GM23338 (cell line): ENCODE results near the gene NTM.

Experiments
- CREB1 ChIP-seq: fragments of 250-450 bp; sonication (Bioruptor Pico); IDR thresholded peaks from 2 replicates; pipeline ENCODE4 v1.5.0; 2020; ENCODE audit warnings: low read depth, mild to moderate bottlenecking, moderate library complexity
- EZH2 ChIP-seq: fragments of 200-600 bp; sonication (generic); IDR thresholded peaks from one replicate; pipeline ENCODE4 v1.8.0; 2017; ENCODE audit warnings: antibody characterized with exemption, mild to moderate bottlenecking, low read depth; ENCODE audit not compliant: unreplicated experiment
- EZH2phosphoT487 ChIP-seq: fragments of 200-600 bp; sonication (generic); IDR thresholded peaks from one replicate; pipeline ENCODE4 v1.8.1; 2018; ENCODE audit warnings: antibody characterized with exemption; ENCODE audit not compliant: unreplicated experiment
- JUNB ChIP-seq: IDR thresholded peaks from one replicate; pipeline ENCODE4 v1.6.1; 2016; ENCODE audit warnings: antibody characterized with exemption; ENCODE audit not compliant: unreplicated experiment
- POLR2AphosphoS5 ChIP-seq: IDR thresholded peaks from 2 replicates; pipeline ENCODE4 v1.6.1; 2016; ENCODE audit warnings: antibody characterized with exemption, low read depth
- REST ChIP-seq: IDR thresholded peaks from one replicate; pipeline ENCODE4 v1.6.1; 2018; ENCODE audit warnings: antibody characterized with exemption; ENCODE audit not compliant: unreplicated experiment
- STAT1 ChIP-seq: IDR thresholded peaks from one replicate; pipeline ENCODE4 v1.6.1; 2016; ENCODE audit warnings: antibody characterized with exemption; ENCODE audit not compliant: unreplicated experiment
- ZNF114 ChIP-seq: fragments of 250-450 bp; sonication (Bioruptor Pico); IDR thresholded peaks from 2 replicates; pipeline ENCODE4 v1.5.0; 2020; ENCODE audit warnings: mild to moderate bottlenecking, moderate library complexity
- ZNF331 ChIP-seq: fragments of 250-450 bp; sonication (Bioruptor Pico); IDR thresholded peaks from 2 replicates; pipeline ENCODE4 v1.5.0; 2020; ENCODE audit warnings: low read depth, mild to moderate bottlenecking, moderate library complexity
- TF ChIP-seq, protein P1 (sequence below), 2 experiments: fragments of 200-600 bp in 1 of 2; sonication (generic) in 1 of 2; conservative IDR thresholded peaks; 2 replicates each; pipeline versions ENCODE4 v1.5.1 to v1.6.1; 2016 to 2017; ENCODE audit warnings: antibody characterized with exemption in 2 of 2, low read depth in 2 of 2, mild to moderate bottlenecking in 2 of 2, moderate library complexity in 1 of 2
- TF ChIP-seq, protein P2 (sequence below): IDR thresholded peaks from 2 replicates; pipeline ENCODE4 v1.6.1; 2016; ENCODE audit warnings: antibody characterized with exemption

DNA sequence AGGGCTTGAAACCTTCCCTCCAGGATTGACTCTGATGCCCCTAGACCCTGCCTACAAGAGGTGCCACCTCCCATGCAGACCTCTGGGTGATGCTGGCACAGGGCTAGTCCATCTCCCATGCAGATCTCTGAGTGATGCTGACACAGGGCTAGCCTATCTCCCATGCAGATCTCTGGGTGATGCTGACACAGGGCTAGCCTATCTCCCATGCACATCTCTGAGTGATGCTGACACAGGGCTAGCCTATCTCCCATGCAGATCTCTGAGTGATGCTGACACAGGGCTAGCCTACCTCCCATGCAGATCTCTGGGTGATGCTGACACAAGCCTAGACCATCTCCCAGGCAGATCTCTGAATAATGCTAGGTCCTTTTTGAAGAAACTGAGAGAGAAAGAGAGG is 321.7 kb downstream of the NTM start:
- TF ChIP-seq, protein P1, sequence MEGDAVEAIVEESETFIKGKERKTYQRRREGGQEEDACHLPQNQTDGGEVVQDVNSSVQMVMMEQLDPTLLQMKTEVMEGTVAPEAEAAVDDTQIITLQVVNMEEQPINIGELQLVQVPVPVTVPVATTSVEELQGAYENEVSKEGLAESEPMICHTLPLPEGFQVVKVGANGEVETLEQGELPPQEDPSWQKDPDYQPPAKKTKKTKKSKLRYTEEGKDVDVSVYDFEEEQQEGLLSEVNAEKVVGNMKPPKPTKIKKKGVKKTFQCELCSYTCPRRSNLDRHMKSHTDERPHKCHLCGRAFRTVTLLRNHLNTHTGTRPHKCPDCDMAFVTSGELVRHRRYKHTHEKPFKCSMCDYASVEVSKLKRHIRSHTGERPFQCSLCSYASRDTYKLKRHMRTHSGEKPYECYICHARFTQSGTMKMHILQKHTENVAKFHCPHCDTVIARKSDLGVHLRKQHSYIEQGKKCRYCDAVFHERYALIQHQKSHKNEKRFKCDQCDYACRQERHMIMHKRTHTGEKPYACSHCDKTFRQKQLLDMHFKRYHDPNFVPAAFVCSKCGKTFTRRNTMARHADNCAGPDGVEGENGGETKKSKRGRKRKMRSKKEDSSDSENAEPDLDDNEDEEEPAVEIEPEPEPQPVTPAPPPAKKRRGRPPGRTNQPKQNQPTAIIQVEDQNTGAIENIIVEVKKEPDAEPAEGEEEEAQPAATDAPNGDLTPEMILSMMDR (conservative IDR thresholded peaks at IDR 0.05; ENCODE audit: low read depth in 2 of 2): no peak
- no peak for TF ChIP-seq EZH2phosphoT487
- no peak for TF ChIP-seq EZH2
- TF ChIP-seq REST: no peak
- TF ChIP-seq ZNF114 (CRISPR knock-in tag): no peak
- no peak for TF ChIP-seq CREB1
- TF ChIP-seq POLR2AphosphoS5: no peak
- TF ChIP-seq JUNB: no peak
- TF ChIP-seq, protein P2, sequence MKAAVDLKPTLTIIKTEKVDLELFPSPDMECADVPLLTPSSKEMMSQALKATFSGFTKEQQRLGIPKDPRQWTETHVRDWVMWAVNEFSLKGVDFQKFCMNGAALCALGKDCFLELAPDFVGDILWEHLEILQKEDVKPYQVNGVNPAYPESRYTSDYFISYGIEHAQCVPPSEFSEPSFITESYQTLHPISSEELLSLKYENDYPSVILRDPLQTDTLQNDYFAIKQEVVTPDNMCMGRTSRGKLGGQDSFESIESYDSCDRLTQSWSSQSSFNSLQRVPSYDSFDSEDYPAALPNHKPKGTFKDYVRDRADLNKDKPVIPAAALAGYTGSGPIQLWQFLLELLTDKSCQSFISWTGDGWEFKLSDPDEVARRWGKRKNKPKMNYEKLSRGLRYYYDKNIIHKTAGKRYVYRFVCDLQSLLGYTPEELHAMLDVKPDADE: no peak
- no peak for TF ChIP-seq STAT1
- TF ChIP-seq ZNF331: no peak
